HepG2 (cell line): ENCODE data around the gene MTHFSD. TPM values are rescaled to one million over a fixed set of nuclear protein-coding genes. Genes with fewer than 3 reads are reported as not detected.
"Not testable (repeated sequence)": the region's sequence is repeated elsewhere in the genome, so short reads cannot be mapped to it uniquely, and the experiment has no call there.

Source experiments
- ATAC-seq: fragments of 200-7000 bp; cut with Tn5 transposase; 3 replicates; pipeline ENCODE4 v1.9.1; 2020; ENCODE audit warnings: mild to moderate bottlenecking, moderate library complexity
- BruUV-seq: library from RNA; stranded (reverse); fragments of 400-500 nt; replicated peaks from 2 replicates; lab custom pipeline; 2021; lab: Mats Ljungman, UMichigan
- CTCF ChIA-PET: fragments of 300-600 bp; formaldehyde crosslinking; extraction: SDS; loops from one replicate; lab custom pipeline; 2021; ENCODE audit warnings: low total read pairs, inconsistent platforms, low intra/inter-chr PET ratio; lab: Yijun Ruan, JAX
- POLR2A ChIA-PET: fragments of 350-600 bp; sonication (Branson Sonifier 250); formaldehyde crosslinking; loops from one replicate; lab custom pipeline; 2020; ENCODE audit warnings: antibody characterized with exemption, inconsistent platforms; lab: Yijun Ruan, JAX
- DNase-seq: peaks from one replicate; pipeline ENCODE4 v3.0.0-alpha.2; 2015; ENCODE audit warnings: low spot score
- FAIRE-seq: peaks from 3 replicates; lab custom pipeline; 2011; peaks lifted over from hg19 to GRCh38; lab: Jason Lieb, UNC
- H2AFZ ChIP-seq: one replicate; pipeline ENCODE4 v1.6.1; 2011; ENCODE audit warnings: low read length, inconsistent platforms
- H3K27ac ChIP-seq: fragments of 300-600 bp; 3 replicates; pipeline ENCODE4 v1.8.0; 2011; ENCODE audit warnings: mixed run types, mild to moderate bottlenecking, mixed read lengths, low read length, inconsistent platforms; ENCODE audit not compliant: insufficient read depth; ENCODE audit errors: extremely low read length
- H3K27me3 ChIP-seq, 2 experiments: fragments of 200-600 bp in 1 of 2; 2 replicates in 1 of 2; 3 replicates in 1 of 2; pipeline versions ENCODE4 v1.6.0 to v1.8.0; 2011; ENCODE audit warnings: low read length in 2 of 2, mild to moderate bottlenecking in 2 of 2, moderate library complexity in 2 of 2, inconsistent platforms in 1 of 2; ENCODE audit not compliant: insufficient read depth in 2 of 2, control insufficient read depth in 1 of 2
- H3K36me3 ChIP-seq, 2 experiments: fragments of 200-600 bp in 1 of 2; replicated peaks in 1 of 2; 2 replicates in 1 of 2; 3 replicates in 1 of 2; pipeline versions ENCODE4 v1.5.1 to v1.8.0; 2011; ENCODE audit warnings: low read length in 2 of 2, inconsistent platforms in 1 of 2; ENCODE audit not compliant: insufficient read depth in 2 of 2, control insufficient read depth in 1 of 2
- H3K4me1 ChIP-seq: 2 replicates; pipeline ENCODE4 v1.5.1; 2012; ENCODE audit warnings: low read length, inconsistent platforms; ENCODE audit not compliant: insufficient read depth
- H3K4me2 ChIP-seq: 2 replicates; pipeline ENCODE4 v1.6.0; 2011; ENCODE audit warnings: low read depth, low read length, inconsistent platforms
- H3K4me3 ChIP-seq, 3 experiments: fragments of 200-600 bp in 1 of 3; sonication (generic), shearing (Covaris generic) in 1 of 3; replicated peaks in 1 of 3; 2 replicates each; pipeline ENCODE4 v1.5.1; 2011 to 2016; ENCODE audit warnings: low read length in 3 of 3, inconsistent platforms in 2 of 3, low read depth in 2 of 3, mild to moderate bottlenecking in 2 of 3, control low read depth in 1 of 3, mixed read lengths in 1 of 3; ENCODE audit not compliant: insufficient read depth in 1 of 3
- H3K79me2 ChIP-seq: one replicate; pipeline ENCODE4 v1.6.1; 2011; ENCODE audit warnings: low read length, inconsistent platforms; ENCODE audit not compliant: insufficient read depth
- H3K9ac ChIP-seq: 2 replicates; pipeline ENCODE4 v1.6.0; 2011; ENCODE audit warnings: mild to moderate bottlenecking, low read depth, low read length, inconsistent platforms; ENCODE audit not compliant: insufficient read depth
- H3K9me3 ChIP-seq: 2 replicates; pipeline ENCODE4 v1.5.1; 2012; ENCODE audit warnings: mild to moderate bottlenecking, low read length
- H4K20me1 ChIP-seq: 2 replicates; pipeline ENCODE4 v1.6.0; 2011; ENCODE audit warnings: inconsistent platforms, mild to moderate bottlenecking, low read length, moderate library complexity; ENCODE audit not compliant: insufficient read depth
- ATF7 ChIP-seq, 2 experiments: fragments of 450-650 bp in 1 of 2; sonication (generic) in 1 of 2; formaldehyde crosslinking in 1 of 2; IDR thresholded peaks; 2 replicates each; pipeline versions ENCODE4 v1.4.0 to v1.6.1; 2016 to 2020; ENCODE audit warnings: antibody characterized with exemption in 1 of 2, mild to moderate bottlenecking in 1 of 2, missing genetic modification reagents in 1 of 2
- CENPT ChIP-seq: sonication (generic); formaldehyde crosslinking; IDR thresholded peaks from 2 replicates; pipeline ENCODE4 v1.8.0; 2022; ENCODE audit warnings: low read depth, mild to moderate bottlenecking, moderate library complexity, missing genetic modification reagents
- CREB1 ChIP-seq, 2 experiments: fragments of 450-650 bp in 1 of 2; IDR thresholded peaks; 2 replicates each; pipeline ENCODE4 v1.6.1; 2016 to 2017; ENCODE audit warnings: control low read depth in 1 of 2, mild to moderate bottlenecking in 1 of 2, missing compliant biosample characterization in 1 of 2, missing genetic modification characterization in 1 of 2
- LCORL ChIP-seq, 2 experiments: fragments of 450-650 bp in 1 of 2; sonication (generic) in 1 of 2; formaldehyde crosslinking in 1 of 2; IDR thresholded peaks; 2 replicates each; pipeline versions ENCODE4 v1.5.0 to v1.6.1; 2017 to 2020; ENCODE audit warnings: antibody characterized with exemption in 1 of 2, missing genetic modification reagents in 1 of 2
- MNT ChIP-seq: fragments of 450-650 bp; IDR thresholded peaks from 2 replicates; pipeline ENCODE4 v1.6.1; 2016
- ZNF282 ChIP-seq: fragments of 450-650 bp; IDR thresholded peaks from 2 replicates; pipeline ENCODE4 v1.6.1; 2018; ENCODE audit not compliant: partially characterized antibody
- WGBS: methylation state at CpG from one replicate; pipeline ENCODE4 v1.1.6; 2017; ENCODE audit warnings: low lambda C conversion rate; 5-methylcytosine and 5-hydroxymethylcytosine counted together
- in situ Hi-C: cut with HindIII; loops from 2 replicates; pipeline ENCODE4 v1.10.0; 2017; ENCODE audit warnings: low pct_unique_long_range_greater_than_20kb; ENCODE audit not compliant: extremely low pct_ligation_motif_present
- intact Hi-C: fragments of 100-400 bp; cut with micrococcal nuclease; formaldehyde crosslinking; loops from one replicate; pipeline ENCODE4 v1.10.0; 2022; ENCODE audit not compliant: unreplicated experiment
- polyA plus RNA-seq, 8 experiments: library from polyadenylated mRNA; depleted of rRNA in 3 of 8; stranded (reverse) in 7 of 8; unstranded in 1 of 8; fragments of >200 nt; fragmentation: Illumina TruSeq in 4 of 8; extraction: Trizol in 4 of 8; gene quantifications; 2 replicates each; pipeline versions ENCODE4 v1.2.1 to v1.2.3, GENCODE V29; 2011 to 2016; ENCODE audit warnings: low read depth in 4 of 8, missing spikeins in 1 of 8, mixed read lengths in 1 of 8; ENCODE audit not compliant: insufficient read depth in 1 of 8
- total RNA-seq, 5 experiments: library from RNA; depleted of rRNA; stranded (reverse); fragments of >200 nt; fragmentation: Illumina TruSeq; extraction: Trizol; gene quantifications; 2 replicates each; pipeline ENCODE4 v1.2.3, GENCODE V29; 2016; ENCODE audit warnings: low read depth in 1 of 5
- TF ChIP-seq, protein P1 (sequence below), 2 experiments: fragments of 450-650 bp in 1 of 2; sonication (generic) in 1 of 2; formaldehyde crosslinking in 1 of 2; IDR thresholded peaks; 2 replicates each; pipeline versions ENCODE4 v1.6.1 to v1.8.0; 2016 to 2022; ENCODE audit warnings: antibody characterized with exemption in 1 of 2, mild to moderate bottlenecking in 1 of 2, missing genetic modification reagents in 1 of 2

MTHFSD gene
- total and polyA plus RNA-seq, 2 of the 13 experiments (the other 11 are each of a cell fraction or from before 2014, with no cell fraction given) = 14.2 to 16.3 TPM

GRCh38 chr16:86587955-86588354 is 32.9 kb upstream of the MTHFSD start:
- H4K20me1 ChIP-seq; POLR2A ChIA-PET; H2AFZ ChIP-seq; H3K4me1 ChIP-seq; H3K36me3 ChIP-seq; H3K27ac ChIP-seq; H3K9me3 ChIP-seq; H3K79me2 ChIP-seq; H3K9ac ChIP-seq; ATAC-seq; CTCF ChIA-PET; BruUV-seq; in situ Hi-C loops; DNase-seq; H3K4me2 ChIP-seq; H3K4me3 ChIP-seq; TF ChIP-seq ATF7, LCORL, CREB1 (CRISPR knock-in tag; IDR thresholded peaks at IDR 0.05): not testable (repeated sequence)
- WGBS = 22% methylated on average over 3 of the region's 3 CpGs
- TF ChIP-seq ATF7 (IDR thresholded peaks at IDR 0.05) (peak; percentile 32), MNT (0 out of 2 replicates have a peak, but pooled peaks have one; percentile 21), LCORL (IDR thresholded peaks at IDR 0.05) (0 out of 2 replicates have a peak, but pooled peaks have one; percentile 18), CENPT (CRISPR knock-in tag) (peak; percentile 52; the same call in 1 of the 2 replicates), ZNF282 (peak; percentile 18), CREB1 (IDR thresholded peaks at IDR 0.05) (peak; percentile 96)
- TF ChIP-seq, protein P1, sequence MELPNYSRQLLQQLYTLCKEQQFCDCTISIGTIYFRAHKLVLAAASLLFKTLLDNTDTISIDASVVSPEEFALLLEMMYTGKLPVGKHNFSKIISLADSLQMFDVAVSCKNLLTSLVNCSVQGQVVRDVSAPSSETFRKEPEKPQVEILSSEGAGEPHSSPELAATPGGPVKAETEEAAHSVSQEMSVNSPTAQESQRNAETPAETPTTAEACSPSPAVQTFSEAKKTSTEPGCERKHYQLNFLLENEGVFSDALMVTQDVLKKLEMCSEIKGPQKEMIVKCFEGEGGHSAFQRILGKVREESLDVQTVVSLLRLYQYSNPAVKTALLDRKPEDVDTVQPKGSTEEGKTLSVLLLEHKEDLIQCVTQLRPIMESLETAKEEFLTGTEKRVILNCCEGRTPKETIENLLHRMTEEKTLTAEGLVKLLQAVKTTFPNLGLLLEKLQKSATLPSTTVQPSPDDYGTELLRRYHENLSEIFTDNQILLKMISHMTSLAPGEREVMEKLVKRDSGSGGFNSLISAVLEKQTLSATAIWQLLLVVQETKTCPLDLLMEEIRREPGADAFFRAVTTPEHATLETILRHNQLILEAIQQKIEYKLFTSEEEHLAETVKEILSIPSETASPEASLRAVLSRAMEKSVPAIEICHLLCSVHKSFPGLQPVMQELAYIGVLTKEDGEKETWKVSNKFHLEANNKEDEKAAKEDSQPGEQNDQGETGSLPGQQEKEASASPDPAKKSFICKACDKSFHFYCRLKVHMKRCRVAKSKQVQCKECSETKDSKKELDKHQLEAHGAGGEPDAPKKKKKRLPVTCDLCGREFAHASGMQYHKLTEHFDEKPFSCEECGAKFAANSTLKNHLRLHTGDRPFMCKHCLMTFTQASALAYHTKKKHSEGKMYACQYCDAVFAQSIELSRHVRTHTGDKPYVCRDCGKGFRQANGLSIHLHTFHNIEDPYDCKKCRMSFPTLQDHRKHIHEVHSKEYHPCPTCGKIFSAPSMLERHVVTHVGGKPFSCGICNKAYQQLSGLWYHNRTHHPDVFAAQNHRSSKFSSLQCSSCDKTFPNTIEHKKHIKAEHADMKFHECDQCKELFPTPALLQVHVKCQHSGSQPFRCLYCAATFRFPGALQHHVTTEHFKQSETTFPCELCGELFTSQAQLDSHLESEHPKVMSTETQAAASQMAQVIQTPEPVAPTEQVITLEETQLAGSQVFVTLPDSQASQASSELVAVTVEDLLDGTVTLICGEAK (IDR thresholded peaks at IDR 0.05) = peak; percentile 8; the same call in 1 of the 2 replicates
- TF ChIP-seq, protein P1 (CRISPR knock-in tag; IDR thresholded peaks at IDR 0.05) = not testable (repeated sequence)
- intact Hi-C loops = loop anchor here (10.0 kb wide), 1 partner anchor 267 kb away; no protein-coding TSS in a partner anchor
- peaks cover 2 to 20% of the 10 kb centered on the region in 2 experiments; a peak in 4 of 5 replicates for H3K27me3 ChIP-seq
- peak; percentile 39 for FAIRE-seq
